ENCODE measurements around the gene ADGRL3.

DNA sequence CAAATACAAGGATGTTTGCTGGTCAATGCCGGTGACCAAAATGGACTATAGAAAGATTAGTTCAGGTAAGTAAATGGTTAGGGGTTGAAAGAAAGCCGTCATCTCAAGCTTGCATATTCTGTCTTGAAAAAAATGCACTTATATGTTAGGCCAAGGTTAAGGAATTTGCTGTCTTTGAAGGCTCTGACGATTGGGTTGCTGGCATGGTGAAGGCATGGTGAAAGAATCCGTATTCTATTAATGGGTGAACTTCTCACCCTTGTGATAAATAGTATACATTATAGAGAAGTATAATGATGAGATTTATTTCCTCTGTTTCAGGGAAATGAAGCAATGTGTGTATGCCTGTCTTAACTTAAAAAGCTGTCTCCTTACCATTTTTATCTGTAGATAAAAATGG, 132.6 kb downstream of the ADGRL3 start:
- no peak for TF ChIP-seq POLR2A (IDR thresholded peaks at IDR 0.05)
- no peak for TF ChIP-seq CTCF (IDR thresholded peaks at IDR 0.05)
